K562 (cell line): ENCODE results near the gene DOLK. TPM values are rescaled to one million over a fixed set of nuclear protein-coding genes. Genes with fewer than 3 reads are reported as not detected.

ENCODE experiments used
- BHLHE40 ChIP-seq: IDR thresholded peaks from 2 replicates; pipeline ENCODE4 v1.6.1; 2011; ENCODE audit warnings: low read length, improper control_type of control experiment
- CC2D1A ChIP-seq: fragments of 450-650 bp; IDR thresholded peaks from 2 replicates; pipeline ENCODE4 v1.6.1; 2017; ENCODE audit warnings: mild to moderate bottlenecking
- CTCF ChIP-seq, 3 experiments: IDR thresholded peaks in 2 of 3; conservative IDR thresholded peaks in 1 of 3; 2 replicates each; pipeline ENCODE4 v1.5.1; 2011 to 2012; ENCODE audit warnings: low read length in 3 of 3, mild to moderate bottlenecking in 3 of 3, control low read depth in 2 of 3, improper control_type of control experiment in 1 of 3, inconsistent platforms in 1 of 3, low read depth in 1 of 3, mixed read lengths in 1 of 3, moderate library complexity in 1 of 3; ENCODE audit not compliant: insufficient read depth in 2 of 3
- DEAF1 ChIP-seq: fragments of 450-650 bp; formaldehyde crosslinking; IDR thresholded peaks from 2 replicates; pipeline ENCODE4 v1.4.0; 2020; ENCODE audit warnings: mild to moderate bottlenecking, moderate library complexity
- ETV1 ChIP-seq: fragments of 450-650 bp; conservative IDR thresholded peaks from 2 replicates; pipeline ENCODE4 v1.6.1; 2016; ENCODE audit warnings: missing genetic modification characterization, control low read depth, low read depth, missing compliant biosample characterization
- FOXJ3 ChIP-seq: sonication (generic); formaldehyde crosslinking; IDR thresholded peaks from 2 replicates; pipeline ENCODE4 v1.4.0; 2020; ENCODE audit warnings: mild to moderate bottlenecking, missing genetic modification reagents
- HES1 ChIP-seq: fragments of 450-650 bp; IDR thresholded peaks from 2 replicates; pipeline ENCODE4 v1.6.1; 2016; ENCODE audit warnings: low read depth, mild to moderate bottlenecking, moderate library complexity
- HMG20B ChIP-seq: fragments of 250-450 bp; sonication (Bioruptor Pico); IDR thresholded peaks from 2 replicates; pipeline ENCODE4 v1.5.0; 2021; ENCODE audit warnings: mild to moderate bottlenecking
- ILK ChIP-seq: fragments of 450-650 bp; IDR thresholded peaks from 2 replicates; pipeline ENCODE4 v1.6.1; 2016; ENCODE audit warnings: missing genetic modification characterization, low read depth, mild to moderate bottlenecking, missing compliant biosample characterization, moderate library complexity, borderline replicate concordance
- KDM1A ChIP-seq, 2 experiments: fragments of 450-650 bp; IDR thresholded peaks; 2 replicates each; pipeline ENCODE4 v1.6.1; 2016; ENCODE audit warnings: mild to moderate bottlenecking in 2 of 2
- MITF ChIP-seq: IDR thresholded peaks from 2 replicates; pipeline ENCODE4 v1.6.1; 2014; ENCODE audit warnings: antibody characterized with exemption
- NR1H2 ChIP-seq: sonication (generic); formaldehyde crosslinking; IDR thresholded peaks from 2 replicates; pipeline ENCODE4 v1.4.0; 2020; ENCODE audit warnings: mild to moderate bottlenecking, missing genetic modification reagents
- RAD21 ChIP-seq, 2 experiments: fragments of 250-450 bp in 1 of 2; fragments of 450-650 bp in 1 of 2; sonication (Bioruptor Pico) in 1 of 2; formaldehyde crosslinking in 1 of 2; IDR thresholded peaks in 1 of 2; conservative IDR thresholded peaks in 1 of 2; 2 replicates each; pipeline versions ENCODE4 v1.4.0 to v1.8.0; 2020 to 2022; ENCODE audit warnings: mild to moderate bottlenecking in 2 of 2, moderate library complexity in 1 of 2
- SMC3 ChIP-seq: conservative IDR thresholded peaks from 2 replicates; pipeline ENCODE4 v1.6.1; 2011; ENCODE audit warnings: low read depth, low read length, improper control_type of control experiment; ENCODE audit not compliant: insufficient read depth
- TBP ChIP-seq: optimal IDR thresholded peaks from 2 replicates; pipeline ENCODE3; 2011; ENCODE audit warnings: low read depth, low read length, improper control_type of control experiment
- YY1 ChIP-seq, 3 experiments: IDR thresholded peaks; 2 replicates each; pipeline ENCODE4 v1.6.1; 2011; ENCODE audit warnings: low read length in 2 of 3, mild to moderate bottlenecking in 2 of 3, moderate library complexity in 2 of 3, borderline replicate concordance in 1 of 3, control low read depth in 1 of 3, low read depth in 1 of 3; ENCODE audit not compliant: insufficient read depth in 3 of 3, insufficient replicate concordance in 2 of 3, control insufficient read depth in 1 of 3, insufficient read length in 1 of 3; ENCODE audit errors: extremely low read depth in 1 of 3
- ZC3H11A ChIP-seq: IDR thresholded peaks from 2 replicates; pipeline ENCODE4 v1.6.1; 2012; ENCODE audit warnings: low read depth, low read length, improper control_type of control experiment
- ZC3H8 ChIP-seq: fragments of 450-650 bp; IDR thresholded peaks from 2 replicates; pipeline ENCODE4 v1.6.1; 2017
- ZKSCAN1 ChIP-seq: fragments of 150-350 bp; IDR thresholded peaks from 2 replicates; pipeline ENCODE4 v1.6.1; 2016; ENCODE audit warnings: low read depth, low read length
- ZNF655 ChIP-seq: fragments of 250-450 bp; sonication (Bioruptor Pico); IDR thresholded peaks from 2 replicates; pipeline ENCODE4 v1.5.0; 2021
- polyA plus RNA-seq, 8 experiments: library from polyadenylated mRNA; depleted of rRNA in 4 of 8; stranded (reverse) in 5 of 8; unstranded in 3 of 8; fragments of >200 nt; fragmentation: Nextera tagmentation in 2 of 8; fragmentation: Illumina TruSeq in 1 of 8; extraction: Ambion mirVana in 2 of 8; extraction: Trizol in 1 of 8; gene quantifications; 2 replicates each; pipeline versions ENCODE4 v1.2.1 to v1.2.3, GENCODE V29; 2011 to 2014; ENCODE audit warnings: inconsistent platforms in 1 of 8, missing spikeins in 1 of 8
- total RNA-seq, 7 experiments: library from RNA; depleted of rRNA in 6 of 7; stranded (reverse); fragments of >200 nt in 6 of 7; fragmentation: Illumina TruSeq in 2 of 7; extraction: Trizol in 2 of 7; gene quantifications; 2 replicates each; pipeline versions ENCODE4 v1.2.1 to v1.2.3, GENCODE V29; 2011 to 2021; ENCODE audit warnings: low replicate concordance in 1 of 7

DOLK gene
- total and polyA plus RNA-seq, 9 of the 15 experiments (the other 6 are each of a cell fraction or from before 2014, with no cell fraction given) = 2.6 to 14.2 (median 11.7) TPM

GRCh38 chr9:128927731-128928411 lies 19.5 kb downstream of the DOLK start (continued):
- TF ChIP-seq MITF (no peak), FOXJ3 (CRISPR knock-in tag) (no peak), ZNF655 (CRISPR knock-in tag) (no peak), KDM1A (IDR thresholded peaks at IDR 0.05) (no peak), HES1 (no peak), TBP (peak; percentile 20), ZKSCAN1 (0 out of 2 replicates have a peak, but pooled peaks have one; percentile 26), CTCF (IDR thresholded peaks at IDR 0.05 in 2 of 3, conservative IDR thresholded peaks at IDR 0.05 in 1 of 3; ENCODE audit: insufficient read depth in 2 of 3, low read depth in 1 of 3, low read length in 3 of 3) (peak; percentile 91 to 93 (median 92)), RAD21 (CRISPR knock-in tag; conservative IDR thresholded peaks at IDR 0.05 in 1 of 2, IDR thresholded peaks at IDR 0.05 in 1 of 2) (peak; percentile 89 to 95), ZC3H8 (no peak), DEAF1 (CRISPR knock-in tag) (peak; percentile 87), SMC3 (peak; percentile 93), YY1 (IDR thresholded peaks at IDR 0.05; ENCODE audit: borderline replicate concordance in 1 of 3, control insufficient read depth in 1 of 3, extremely low read depth in 1 of 3, insufficient read depth in 3 of 3, insufficient read length in 1 of 3, insufficient replicate concordance in 2 of 3, low read depth in 1 of 3, low read length in 2 of 3) (peak in 1 of 3 experiments; percentile 16), CC2D1A (peak; percentile 61; the same call in 1 of the 2 replicates), HMG20B (CRISPR knock-in tag) (no peak), ILK (tag) (no peak), NR1H2 (0 out of 2 replicates have a peak, but pooled peaks have one; percentile 65), ZC3H11A (no peak), ETV1 (tag) (peak; percentile 57; the same call in 1 of the 2 replicates), BHLHE40 (0 out of 2 replicates have a peak, but pooled peaks have one; percentile 9)
